Stimulated activated CD4-positive, alpha-beta T cell treated with anti-CD3 and anti-CD28 coated beads, Interleukin-4, amount 100 ng/mL, for 48 hours (primary cell): ENCODE results near the gene SH2D5.
"Not testable (repeated sequence)": the region's sequence is repeated elsewhere in the genome, so short reads cannot be mapped to it uniquely, and the experiment has no call there.

Experiments used
- DNase-seq, 2 donors: peaks; one replicate each; pipeline ENCODE4 v3.0.0-alpha.2; 2020; ENCODE audit warnings: low read depth in 2 of 2

SH2D5 gene

GRCh38 chr1:20695515-20695914 is 37.0 kb downstream of the SH2D5 start:
- DNase-seq: no peak

DNA sequence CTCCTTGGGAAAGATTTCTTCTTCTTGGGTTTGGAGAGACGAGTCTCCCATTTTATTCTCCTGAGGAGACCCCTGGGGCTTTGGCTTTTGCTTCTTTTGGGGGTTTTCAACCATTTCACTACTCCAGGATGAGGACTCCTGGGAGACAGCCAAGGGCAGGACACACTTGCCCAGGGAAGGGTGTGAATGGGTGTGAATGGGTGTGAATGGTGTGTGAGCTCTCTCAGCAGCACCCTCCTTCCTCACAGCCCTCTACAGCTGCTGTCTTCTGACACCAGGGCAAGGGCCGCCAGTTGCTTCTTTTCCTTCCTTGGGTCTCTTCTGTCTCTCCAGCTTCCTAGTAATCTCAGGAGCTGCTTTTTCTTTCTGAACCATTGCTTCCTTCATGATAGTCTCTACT is 38.9 kb downstream of the SH2D5 start:
- no peak for DNase-seq

DNA sequence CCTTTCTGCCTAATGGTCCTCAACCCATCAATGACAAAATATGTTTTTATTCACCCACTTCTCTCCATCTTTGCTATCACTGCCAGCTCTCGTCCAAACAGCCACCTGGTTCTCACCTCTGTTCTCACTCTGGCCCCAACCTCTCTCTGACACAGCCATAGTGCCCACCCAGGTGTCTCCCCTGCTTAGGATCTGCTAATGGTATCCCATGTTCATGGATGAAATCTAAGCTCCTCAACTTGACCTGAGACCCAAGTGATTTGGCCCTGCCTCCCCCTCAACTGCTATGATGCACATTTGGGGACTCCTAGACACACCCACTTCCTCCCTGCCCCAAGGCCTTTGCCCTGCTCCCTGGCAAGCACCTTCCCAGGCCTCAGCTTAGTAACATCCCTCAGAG is 40.6 kb downstream of the SH2D5 start:
- no peak for DNase-seq

DNA sequence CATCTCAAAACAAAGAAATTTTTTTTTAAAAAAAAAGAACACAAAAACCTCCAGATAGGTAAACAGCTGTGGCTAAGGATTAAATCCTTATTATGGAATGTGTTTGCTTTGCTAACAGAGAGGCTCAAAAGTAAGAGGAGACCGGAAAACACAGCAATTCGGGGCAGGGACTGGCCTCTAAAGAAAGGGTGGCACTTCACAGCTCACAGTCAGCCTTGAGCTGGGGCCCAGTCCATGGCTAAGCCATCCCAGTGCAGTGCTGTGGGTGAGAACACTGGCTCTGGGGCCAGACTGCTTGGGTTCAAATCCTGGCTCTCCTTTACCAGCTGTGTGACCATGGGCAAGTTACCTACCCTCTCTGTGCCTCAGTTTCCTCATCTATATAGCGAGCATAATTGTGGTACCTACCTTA is 42.9 kb downstream of the SH2D5 start:
- DNase-seq: no peak

GRCh38 chr1:20686883-20687725 is 45.4 kb downstream of the SH2D5 start:
- DNase-seq: no peak

DNA sequence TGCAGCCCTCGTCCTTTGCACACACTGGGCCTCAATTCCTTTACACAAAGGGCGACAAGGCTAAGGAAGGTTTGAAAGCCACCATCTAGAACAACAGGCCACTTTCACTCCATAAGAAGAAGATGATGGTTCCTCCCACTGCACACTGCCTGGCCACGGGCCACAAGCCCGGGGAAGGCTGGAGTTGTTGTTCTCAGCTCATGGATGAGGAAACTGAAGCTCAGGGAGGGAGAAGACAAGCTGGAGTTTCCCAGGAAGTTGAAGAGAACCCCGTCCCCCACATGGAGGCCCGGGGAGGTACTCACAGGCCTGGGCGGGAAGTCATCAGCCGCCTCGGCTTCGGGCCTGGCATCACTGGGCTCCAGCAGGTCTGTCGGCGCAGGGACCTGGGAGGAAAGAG is 46.8 kb downstream of the SH2D5 start:
- DNase-seq: no peak

DNA sequence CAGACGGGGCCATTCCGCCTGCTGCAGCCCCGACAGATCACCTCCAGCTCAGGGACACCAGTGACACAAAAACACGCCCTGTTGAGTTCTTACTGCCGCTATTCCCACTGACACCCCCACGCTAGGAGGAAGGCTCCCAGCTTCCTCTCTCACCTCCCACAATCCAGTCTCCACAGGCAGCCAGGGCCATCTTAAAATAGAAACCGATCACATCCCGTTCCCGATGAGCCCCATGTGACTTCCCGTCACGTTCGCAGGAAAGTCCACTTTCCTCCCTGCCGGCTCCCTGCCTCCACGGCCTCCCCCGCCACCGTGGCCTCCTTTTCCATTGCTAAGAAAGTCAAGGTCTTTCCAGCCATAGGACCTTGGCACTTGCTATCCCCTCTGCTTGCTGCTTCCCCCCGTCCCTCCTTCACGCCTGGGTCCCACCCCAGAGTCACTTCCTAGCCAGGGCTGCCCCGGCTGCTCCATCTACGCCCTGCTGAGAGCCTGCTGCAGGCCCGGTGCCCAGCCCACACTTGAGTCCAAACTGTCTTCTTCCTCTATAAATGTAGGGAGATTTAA is 47.3 kb downstream of the SH2D5 start:
- DNase-seq: no peak

- no peak for DNase-seq
These were observed 47.9 kb downstream of the SH2D5 start for GRCh38 chr1:20684651-20685050.

DNA sequence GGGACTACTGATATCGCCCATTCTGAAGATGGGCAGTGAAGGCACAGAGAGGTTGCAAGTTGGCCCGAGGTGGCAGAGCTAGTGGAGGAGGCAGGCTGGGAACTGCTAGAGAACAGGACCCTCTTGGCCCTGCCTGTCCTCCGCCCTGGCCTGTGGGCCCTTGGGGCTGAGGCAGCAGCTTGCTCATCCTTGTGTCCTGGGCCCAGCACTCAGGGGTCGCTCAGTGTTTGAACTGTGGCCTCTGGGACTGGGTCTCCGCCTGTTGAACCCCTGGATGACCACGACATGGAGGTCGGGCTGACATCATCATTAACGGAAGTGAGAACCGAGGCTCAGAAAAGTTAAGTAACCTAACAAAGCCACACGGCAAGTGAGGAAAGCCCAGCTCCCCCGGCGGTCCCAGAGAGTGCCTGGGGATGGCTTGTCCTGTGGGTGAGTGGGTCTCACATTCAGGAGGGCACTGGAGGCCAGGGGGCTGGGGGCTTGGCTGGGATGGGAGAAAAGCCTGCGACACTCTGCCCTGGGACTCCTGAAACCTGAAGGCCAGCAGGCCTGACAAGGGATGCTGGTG is 48.4 kb downstream of the SH2D5 start:
- DNase-seq: no peak

DNA sequence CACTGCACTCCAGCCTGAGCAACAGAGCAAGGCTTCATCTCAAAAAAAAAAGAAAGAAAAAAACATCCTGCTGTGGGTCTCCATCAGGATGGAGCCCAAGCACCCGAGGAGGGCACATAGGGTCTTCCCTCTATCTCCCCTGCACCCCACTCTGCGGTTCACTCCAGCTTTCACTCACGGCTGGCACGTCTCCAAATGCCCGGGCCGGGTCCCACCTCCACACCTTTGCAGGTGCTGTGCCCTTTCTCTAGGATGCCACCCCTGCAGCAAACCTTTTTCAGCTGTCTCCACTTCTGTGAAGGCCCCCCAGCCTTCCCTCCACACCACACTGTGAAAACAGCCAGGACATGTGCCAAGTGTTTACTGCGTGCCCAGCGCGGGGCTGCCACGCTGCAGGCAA is 48.9 kb downstream of the SH2D5 start:
- DNase-seq: no peak

DNA sequence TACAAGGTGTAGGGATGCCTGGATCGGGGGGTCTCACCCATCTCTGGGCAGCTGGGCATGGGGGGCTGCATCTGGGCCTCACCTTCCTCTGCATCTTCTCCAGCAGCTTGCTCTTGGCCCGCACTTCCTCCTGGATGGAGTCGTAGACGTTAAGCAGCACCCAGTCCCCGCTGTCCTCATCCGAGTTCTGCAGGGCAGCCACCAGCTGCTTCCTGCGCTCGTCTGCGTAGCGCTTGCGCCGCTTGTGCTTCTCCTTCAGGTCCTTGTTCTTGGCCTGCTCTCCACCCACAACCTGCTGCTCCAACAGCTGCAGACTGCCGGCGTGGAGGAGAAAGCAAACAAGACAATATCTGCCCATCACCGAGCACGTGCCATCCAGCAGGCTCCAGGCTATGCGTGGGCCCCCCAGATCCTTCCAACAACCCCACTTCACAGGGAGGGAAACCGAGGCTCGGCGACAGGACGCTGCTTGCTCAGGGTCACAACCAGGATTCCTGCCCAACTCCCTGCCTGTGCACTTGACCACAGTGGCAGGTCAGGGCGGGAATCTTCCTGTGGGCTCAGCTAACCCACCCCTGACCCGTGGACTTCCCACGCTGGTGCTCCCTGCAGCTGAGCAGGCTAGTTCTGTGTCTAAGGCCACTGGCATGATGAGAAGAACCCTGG is 49.8 kb downstream of the SH2D5 start:
- DNase-seq: no peak

GRCh38 chr1:20681999-20682398 is 50.5 kb downstream of the SH2D5 start:
- DNase-seq: no peak

GRCh38 chr1:20680269-20680668 is 52.2 kb downstream of the SH2D5 start:
- DNase-seq: no peak

DNA sequence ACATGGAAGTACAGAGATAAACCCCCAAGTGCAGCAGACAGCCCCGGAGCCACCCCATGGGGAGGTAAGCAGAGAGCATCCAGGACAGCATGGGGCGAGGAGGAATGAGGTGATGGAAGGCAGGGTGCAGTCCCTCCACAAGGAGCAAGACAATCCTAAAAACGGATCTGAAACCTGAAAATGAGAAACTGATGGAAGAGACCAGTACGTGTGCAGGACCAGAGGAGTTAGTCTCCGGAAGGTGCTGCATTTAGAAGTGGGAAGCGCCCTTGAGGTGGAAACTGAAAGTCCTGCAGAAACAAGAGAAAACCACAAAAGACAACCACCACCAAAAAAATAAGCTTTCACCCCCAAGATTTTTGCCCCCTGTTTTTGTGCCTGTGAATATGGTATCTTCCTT is 53.9 kb downstream of the SH2D5 start:
- no peak for DNase-seq

DNA sequence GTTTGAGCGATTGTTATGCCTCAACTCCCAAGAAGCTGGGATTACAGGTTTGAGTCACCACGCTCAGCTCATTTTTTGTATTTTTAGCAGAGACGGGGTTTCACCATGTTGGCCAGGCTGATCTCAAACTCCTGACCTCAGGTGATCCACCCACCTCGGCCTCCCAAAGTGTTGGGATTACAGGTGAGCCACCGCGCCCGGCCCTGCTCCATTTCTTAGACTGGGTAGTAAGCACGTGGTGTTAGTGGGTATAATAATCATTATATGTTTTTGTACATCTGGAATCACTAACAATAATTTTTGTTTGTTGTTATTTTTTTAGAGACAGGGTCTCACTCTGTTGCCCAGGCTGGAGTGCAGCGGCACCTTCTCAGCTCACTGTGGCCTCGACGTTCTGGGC is 58.9 kb downstream of the SH2D5 start:
- not testable (repeated sequence) for DNase-seq

- no peak for DNase-seq
These were observed 60.3 kb downstream of the SH2D5 start for GRCh38 chr1:20672265-20672632.

GRCh38 chr1:20670936-20671335 is 61.6 kb downstream of the SH2D5 start:
- no peak for DNase-seq
